Mucosa of stomach (tissue), 1 donor: ENCODE results near the gene SLC4A7.
"Not testable (repeated sequence)": the region's sequence is repeated elsewhere in the genome, so short reads cannot be mapped to it uniquely, and the experiment has no call there.

Experiments
- H3K27me3 ChIP-seq: one replicate; pipeline ENCODE4 v1.7.0; 2013; ENCODE audit warnings: mild to moderate bottlenecking, low read length; ENCODE audit not compliant: control insufficient read depth, insufficient read depth
- H3K36me3 ChIP-seq: one replicate; pipeline ENCODE4 v1.7.0; 2013; ENCODE audit warnings: low read length; ENCODE audit not compliant: control insufficient read depth, insufficient read depth
- H3K4me1 ChIP-seq: one replicate; pipeline ENCODE4 v1.7.0; 2013; ENCODE audit warnings: mild to moderate bottlenecking, low read length; ENCODE audit not compliant: control insufficient read depth, insufficient read depth
- H3K4me3 ChIP-seq: one replicate; pipeline ENCODE4 v1.7.0; 2013; ENCODE audit warnings: low read length
- H3K9ac ChIP-seq: one replicate; pipeline ENCODE4 v1.7.0; 2013; ENCODE audit warnings: mild to moderate bottlenecking, low read length, moderate library complexity
- H3K9me3 ChIP-seq: one replicate; pipeline ENCODE4 v1.7.0; 2013; ENCODE audit warnings: mild to moderate bottlenecking, low read length, moderate library complexity; ENCODE audit not compliant: control insufficient read depth
- donor health status: Pancreatic carcinoma.

SLC4A7 gene

DNA sequence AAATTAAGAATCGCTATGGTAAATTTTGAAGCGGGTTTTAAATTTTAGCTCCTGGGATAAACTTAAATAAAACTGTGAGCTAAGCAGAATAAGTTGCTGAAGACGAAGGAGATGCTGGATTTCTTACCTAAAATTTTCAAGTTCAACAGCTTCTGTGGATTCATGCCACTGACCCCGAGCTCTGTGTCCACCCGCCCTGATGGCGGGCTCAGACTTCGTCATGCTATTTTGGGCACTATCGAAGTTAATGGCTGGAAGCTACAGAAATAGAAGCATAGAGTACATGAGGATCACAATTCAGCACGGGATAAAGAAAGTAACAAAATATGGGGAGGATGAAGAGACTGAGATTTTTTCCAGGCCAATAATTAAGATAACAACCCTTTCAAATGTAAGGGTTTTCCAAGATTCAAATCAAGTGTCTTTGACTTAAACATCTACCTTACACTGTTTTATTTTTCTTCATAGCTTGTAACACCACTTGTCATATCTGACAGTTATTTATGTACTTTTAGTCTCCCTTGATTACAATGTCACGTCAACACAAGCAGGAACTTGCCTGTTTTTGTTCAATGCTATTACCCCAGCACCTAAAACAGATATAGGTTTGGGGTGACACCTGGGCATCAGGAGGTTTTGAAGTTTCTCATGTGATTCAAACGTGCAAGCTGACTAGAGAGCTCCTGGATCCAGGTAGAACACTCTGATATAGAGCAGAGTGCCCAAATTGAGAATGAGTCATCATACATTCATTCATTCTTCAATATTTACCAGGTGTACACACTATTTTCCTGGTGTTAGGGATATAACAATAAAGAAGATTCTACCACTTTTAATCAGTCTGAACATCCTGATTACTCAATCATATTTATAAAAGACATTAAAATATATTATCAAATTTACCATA, 138.0 kb downstream of the SLC4A7 start:
- peaks cover 6% of the 10 kb centered on the region for H3K4me1 ChIP-seq
- no peaks in the 10 kb centered on the region for H3K9me3 ChIP-seq
- H3K4me3 ChIP-seq = no peak overlapping the region

DNA sequence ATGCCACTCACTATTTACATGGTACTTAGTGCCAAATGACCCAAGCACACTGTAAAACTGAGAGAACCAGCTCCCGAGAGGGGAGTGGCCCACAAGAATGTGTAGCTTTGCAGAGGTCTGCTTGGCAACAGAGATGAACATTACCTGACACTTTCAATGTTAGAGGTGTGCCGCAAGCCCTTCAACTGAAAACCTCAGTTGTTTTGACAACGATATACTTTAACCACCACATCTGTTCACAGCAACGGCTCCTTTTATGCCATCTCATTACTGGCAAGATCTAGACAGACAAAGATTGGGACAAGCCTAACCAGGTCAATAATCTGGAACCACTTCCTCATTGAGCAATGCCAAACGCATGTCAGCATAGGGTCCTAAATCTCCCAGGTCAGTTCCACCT, 138.7 kb downstream of the SLC4A7 start:
- Histone ChIP-seq H3K4me1 (peaks cover 6% of the 10 kb centered on the region), H3K27me3 (no peaks in the 10 kb centered on the region), H3K9me3 (no peaks in the 10 kb centered on the region), H3K36me3 (no peaks in the 10 kb centered on the region), H3K9ac (no peak overlapping the region), H3K4me3 (no peak overlapping the region)

More for the DNA sequence above, 138.0 kb downstream of the SLC4A7 start:
- Histone ChIP-seq H3K9ac (no peak overlapping the region), H3K36me3 (no peaks in the 10 kb centered on the region), H3K27me3 (no peaks in the 10 kb centered on the region)

DNA sequence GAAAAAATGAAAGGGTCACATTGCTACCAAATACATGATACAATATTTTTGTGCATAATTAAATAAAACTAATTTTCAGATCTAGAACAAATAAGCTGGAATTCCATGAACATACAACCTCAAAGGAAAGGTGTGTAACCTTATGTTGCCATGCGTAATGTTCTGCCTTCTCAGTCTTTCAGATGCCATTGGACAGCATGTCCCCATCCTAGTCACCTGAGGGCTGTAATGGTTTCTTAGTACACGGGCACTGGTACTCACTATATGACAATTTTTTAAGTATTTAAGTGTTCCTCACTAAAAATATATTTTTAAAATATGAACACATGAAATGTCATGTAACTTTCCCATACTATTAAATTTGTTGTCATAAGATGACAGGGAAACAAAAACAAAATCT, 139.1 kb downstream of the SLC4A7 start:
- Histone ChIP-seq H3K36me3 (no peaks in the 10 kb centered on the region), H3K4me1 (peaks cover 6% of the 10 kb centered on the region), H3K4me3 (no peak overlapping the region), H3K9me3 (no peaks in the 10 kb centered on the region), H3K27me3 (no peaks in the 10 kb centered on the region), H3K9ac (no peak overlapping the region)

GRCh38 chr3:27344192-27344591, 140.0 kb downstream of the SLC4A7 start:
- peaks cover 6% of the 10 kb centered on the region for H3K4me1 ChIP-seq
- H3K4me3 ChIP-seq = no peak overlapping the region
- H3K36me3 ChIP-seq = no peaks in the 10 kb centered on the region
- H3K9me3 ChIP-seq = no peaks in the 10 kb centered on the region
- H3K9ac ChIP-seq = no peak overlapping the region
- H3K27me3 ChIP-seq = no peaks in the 10 kb centered on the region

- Histone ChIP-seq H3K36me3 (no peaks in the 10 kb centered on the region), H3K9ac (no peak overlapping the region), H3K9me3 (no peaks in the 10 kb centered on the region), H3K4me1 (peaks cover 6% of the 10 kb centered on the region), H3K4me3 (no peak overlapping the region), H3K27me3 (no peaks in the 10 kb centered on the region)
These were observed 141.9 kb downstream of the SLC4A7 start for GRCh38 chr3:27342267-27342666.

DNA sequence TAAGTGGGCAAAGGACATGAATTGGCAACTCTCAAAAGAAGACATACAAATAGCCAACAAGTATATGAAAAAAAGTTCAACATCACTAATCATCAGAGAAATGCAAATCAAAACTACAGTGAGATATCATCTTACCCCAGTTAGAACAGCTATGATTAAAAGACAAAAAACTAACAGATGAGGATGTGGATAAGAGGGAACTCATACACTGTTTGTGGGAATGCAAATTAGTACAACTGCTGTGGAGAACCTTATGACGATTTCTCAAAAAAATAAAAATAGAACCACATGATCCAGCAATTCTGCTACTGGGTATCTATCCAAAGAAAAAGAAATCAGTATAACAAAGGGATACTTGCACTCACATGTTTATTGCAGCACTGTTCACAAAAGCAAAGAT, 143.7 kb downstream of the SLC4A7 start:
- peaks cover 6% of the 10 kb centered on the region for H3K4me1 ChIP-seq
- no peaks in the 10 kb centered on the region for H3K27me3 ChIP-seq
- H3K9me3 ChIP-seq = no peaks in the 10 kb centered on the region
- no peaks in the 10 kb centered on the region for H3K36me3 ChIP-seq
- no peak overlapping the region for H3K9ac ChIP-seq
- no peak overlapping the region for H3K4me3 ChIP-seq

DNA sequence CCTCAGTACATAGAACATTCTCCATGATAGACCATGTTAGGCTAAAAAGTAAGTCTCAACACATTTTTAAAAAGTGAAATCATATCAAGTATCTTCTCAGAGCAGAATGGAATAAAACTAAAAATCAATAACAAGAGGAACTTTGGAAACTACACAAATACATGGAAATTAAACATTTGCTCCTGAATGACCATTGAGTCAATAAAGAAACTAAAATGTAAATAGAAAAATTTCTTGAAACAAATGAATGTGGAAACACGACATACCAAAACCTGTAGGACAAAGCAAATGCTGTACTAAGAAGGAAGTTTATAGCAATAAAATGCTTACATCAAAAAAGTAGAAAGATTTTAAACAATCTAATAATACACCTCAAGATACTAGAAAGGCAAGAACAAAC, 148.6 kb downstream of the SLC4A7 start:
- no peak overlapping the region for H3K4me3 ChIP-seq
- no peaks in the 10 kb centered on the region for H3K9me3 ChIP-seq
- H3K4me1 ChIP-seq = no peaks in the 10 kb centered on the region
- no peak overlapping the region for H3K9ac ChIP-seq
- no peaks in the 10 kb centered on the region for H3K36me3 ChIP-seq
- H3K27me3 ChIP-seq = no peaks in the 10 kb centered on the region

DNA sequence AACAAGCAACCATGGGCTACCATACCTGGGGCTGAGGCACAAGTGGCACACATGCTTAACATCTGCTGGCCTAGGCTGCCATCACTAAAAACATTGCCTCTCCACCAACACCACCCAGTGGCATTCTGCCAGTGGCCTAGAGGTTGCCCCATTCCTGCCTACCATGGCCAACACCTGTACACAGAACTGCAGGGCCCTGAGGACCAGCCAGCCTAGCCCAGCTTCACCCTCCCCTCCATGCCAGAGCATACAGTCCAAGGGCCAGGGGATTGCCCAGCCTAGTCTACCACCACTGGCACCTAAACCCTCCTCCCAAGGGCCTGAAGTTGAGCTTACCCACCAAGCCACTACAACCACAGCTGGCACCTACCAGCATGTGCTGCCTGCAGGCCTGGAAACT, 150.3 kb downstream of the SLC4A7 start:
- Histone ChIP-seq H3K9me3 (no peaks in the 10 kb centered on the region), H3K4me1 (no peaks in the 10 kb centered on the region), H3K27me3 (no peaks in the 10 kb centered on the region), H3K9ac (no peak overlapping the region), H3K36me3 (no peaks in the 10 kb centered on the region), H3K4me3 (no peak overlapping the region)

GRCh38 chr3:27328982-27329762, 155.0 kb downstream of the SLC4A7 start:
- not testable (repeated sequence) for H3K4me1 ChIP-seq, H3K9me3 ChIP-seq, H3K9ac ChIP-seq, H3K36me3 ChIP-seq, H3K4me3 ChIP-seq, H3K27me3 ChIP-seq

DNA sequence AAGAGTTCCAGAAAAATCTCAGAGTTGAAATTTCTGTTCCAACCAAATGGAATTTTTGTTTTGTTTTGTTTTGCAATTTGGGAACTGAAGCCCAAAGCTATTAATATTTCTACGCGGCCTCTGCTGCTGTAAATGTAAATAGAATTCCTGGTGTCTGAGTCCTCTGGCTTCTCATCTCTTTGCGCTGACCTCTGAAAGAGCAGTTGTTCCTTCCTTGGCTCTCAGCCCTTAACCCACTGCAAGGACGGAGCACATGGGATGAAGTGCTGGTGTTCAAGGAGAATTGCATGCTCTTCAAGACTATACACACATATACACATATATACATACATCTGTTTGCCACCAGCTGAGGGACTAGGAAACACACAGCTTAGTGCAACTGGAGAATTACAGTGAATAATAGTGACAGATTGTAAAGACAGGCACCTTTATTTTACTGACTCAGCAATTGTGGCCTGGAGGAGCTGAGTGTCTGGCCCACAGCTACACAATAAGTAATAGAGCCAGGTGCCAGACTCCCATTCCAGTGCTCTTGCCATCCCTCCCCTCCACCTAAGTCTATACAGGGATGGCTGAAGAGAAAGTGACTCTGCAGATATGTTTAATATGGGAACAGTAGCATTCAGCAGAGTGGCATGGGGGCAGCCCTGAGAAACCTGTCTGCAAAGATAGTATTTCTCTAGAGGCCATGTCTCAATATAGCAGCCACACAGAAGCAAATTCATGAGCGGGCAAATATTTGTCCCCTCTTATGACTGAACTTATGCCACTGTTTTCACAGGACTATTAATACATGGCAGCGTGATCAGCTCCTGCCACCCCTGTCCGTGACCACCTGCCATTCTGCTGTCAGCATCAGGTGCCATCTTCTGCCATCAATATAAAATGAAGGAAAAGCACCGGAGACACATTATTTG, 157.3 kb downstream of the SLC4A7 start:
- Histone ChIP-seq H3K9ac (no peak overlapping the region), H3K9me3 (no peaks in the 10 kb centered on the region), H3K27me3 (no peaks in the 10 kb centered on the region), H3K36me3 (no peaks in the 10 kb centered on the region), H3K4me1 (no peaks in the 10 kb centered on the region), H3K4me3 (no peak overlapping the region)

- Histone ChIP-seq H3K27me3 (no peaks in the 10 kb centered on the region), H3K4me1 (no peaks in the 10 kb centered on the region), H3K4me3 (no peak overlapping the region), H3K9ac (no peak overlapping the region), H3K36me3 (no peaks in the 10 kb centered on the region), H3K9me3 (no peaks in the 10 kb centered on the region)
These were observed 158.0 kb downstream of the SLC4A7 start for GRCh38 chr3:27326202-27326601.
